HG02840 (cell line): ENCODE measurements around the gene IL6ST.

Source experiments
- ATAC-seq: cut with Tn5 transposase; IDR thresholded peaks from one replicate; pipeline ENCODE4 v1.9.1; 2021; ENCODE audit warnings: mild to moderate bottlenecking, moderate library complexity, moderate number of reproducible peaks; ENCODE audit not compliant: unreplicated experiment, low FRiP score

The IL6ST gene

GRCh38 chr5:55900068-55900467, 94.7 kb downstream of the IL6ST start:
- no peak for ATAC-seq

DNA sequence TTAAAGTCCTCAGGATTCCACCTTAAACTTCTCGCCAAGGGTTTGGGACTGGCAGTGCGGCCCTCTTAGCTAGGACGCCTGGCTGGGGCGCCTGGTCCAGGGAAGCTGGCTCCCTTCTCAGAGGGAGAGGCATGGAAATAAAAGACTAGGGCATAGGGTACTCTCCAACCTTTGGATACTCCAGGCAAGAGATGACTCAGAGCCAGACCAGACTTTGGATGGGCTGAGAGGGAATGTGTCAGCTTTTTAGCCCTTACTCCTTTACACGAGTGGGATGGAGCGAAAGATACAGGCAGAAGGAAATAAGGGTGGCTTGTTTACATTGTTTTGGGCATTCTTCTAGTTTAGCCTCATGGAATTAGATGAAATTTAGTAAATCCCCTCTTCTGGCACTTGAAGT, 95.4 kb downstream of the IL6ST start:
- ATAC-seq = no peak

DNA sequence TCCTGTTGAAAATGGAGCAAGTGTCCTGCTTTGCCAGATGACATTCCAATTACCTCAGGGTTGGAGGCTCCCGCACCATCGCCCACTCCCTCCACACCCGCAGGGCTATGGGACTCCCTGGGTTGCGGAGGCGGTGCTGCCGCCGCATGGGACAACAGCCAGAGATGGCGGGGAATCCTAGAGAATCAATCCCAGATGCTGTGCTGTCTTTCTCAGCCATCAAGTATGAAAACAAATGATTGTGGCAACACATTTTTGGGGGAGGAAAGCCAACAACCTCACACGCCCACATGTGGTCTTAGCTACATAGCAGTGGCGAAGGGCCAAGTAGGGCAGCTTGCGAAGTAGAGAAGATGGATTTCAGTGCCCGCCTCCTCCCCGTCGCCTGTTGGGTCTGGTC, 96.9 kb downstream of the IL6ST start:
- ATAC-seq = no peak

GRCh38 chr5:55897206-55897894, 97.4 kb downstream of the IL6ST start:
- no peak for ATAC-seq

- ATAC-seq = no peak
Observed at GRCh38 chr5:55896663-55897062, 98.1 kb downstream of the IL6ST start.

GRCh38 chr5:55896238-55896637, 98.5 kb downstream of the IL6ST start:
- ATAC-seq = no peak

DNA sequence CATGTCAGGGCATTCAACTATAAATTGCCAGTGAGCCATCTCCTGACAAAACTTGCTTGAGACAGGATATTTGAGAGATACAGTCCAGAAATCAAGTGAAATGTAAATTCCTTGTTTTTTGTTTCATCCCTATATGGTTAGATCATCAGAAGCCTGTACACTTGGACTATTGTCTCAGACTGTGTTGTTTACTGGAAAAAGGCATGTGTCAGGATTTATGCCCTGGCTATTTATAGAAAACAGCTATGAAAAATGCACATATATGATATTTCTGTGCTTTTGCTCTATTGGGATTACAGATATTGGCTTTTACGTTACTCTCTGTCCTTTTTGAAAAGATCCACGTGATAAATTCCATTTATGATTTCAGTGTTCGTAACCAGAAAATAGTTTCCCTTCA, 99.4 kb downstream of the IL6ST start:
- ATAC-seq = no peak

DNA sequence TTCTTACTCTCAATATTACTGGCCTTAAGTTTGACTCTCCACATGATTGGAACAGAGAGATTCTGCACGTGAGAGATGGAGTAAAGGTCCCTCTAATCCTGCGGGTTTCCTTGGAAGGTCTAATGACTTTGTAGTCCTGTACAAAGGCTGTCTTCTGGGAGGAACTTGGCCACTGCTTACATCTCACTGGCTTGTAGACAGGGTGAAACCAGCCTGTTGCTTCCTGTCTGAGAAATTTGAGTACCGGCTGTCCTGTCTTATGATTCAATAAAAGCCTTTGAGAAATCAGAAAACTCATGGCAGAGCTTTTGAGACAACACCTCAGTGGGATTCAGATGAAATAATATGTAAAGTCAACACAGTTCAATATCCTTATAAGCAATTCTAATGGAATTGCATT, 100.6 kb downstream of the IL6ST start:
- no peak for ATAC-seq

DNA sequence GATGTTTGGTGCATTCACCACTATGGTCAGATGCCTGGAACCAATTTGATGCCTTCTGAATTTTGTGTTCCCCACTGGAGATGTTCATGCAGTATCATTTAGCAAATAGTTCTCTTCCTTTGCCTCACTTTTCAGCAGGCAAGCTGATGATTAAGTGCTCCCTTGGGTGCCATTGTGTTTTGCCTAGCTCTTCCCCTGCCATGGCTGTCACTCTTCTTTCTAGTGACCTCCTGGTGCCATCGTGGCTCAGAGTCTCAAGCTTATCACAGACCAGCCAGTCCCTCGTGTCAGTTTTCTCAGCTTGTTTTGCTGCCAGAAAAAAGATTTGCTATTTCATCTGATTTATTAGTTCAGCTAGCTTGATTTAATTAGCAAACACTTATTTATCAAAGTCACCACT, 102.3 kb downstream of the IL6ST start:
- ATAC-seq = no peak

GRCh38 chr5:55888205-55888604, 106.6 kb downstream of the IL6ST start:
- ATAC-seq = no peak

DNA sequence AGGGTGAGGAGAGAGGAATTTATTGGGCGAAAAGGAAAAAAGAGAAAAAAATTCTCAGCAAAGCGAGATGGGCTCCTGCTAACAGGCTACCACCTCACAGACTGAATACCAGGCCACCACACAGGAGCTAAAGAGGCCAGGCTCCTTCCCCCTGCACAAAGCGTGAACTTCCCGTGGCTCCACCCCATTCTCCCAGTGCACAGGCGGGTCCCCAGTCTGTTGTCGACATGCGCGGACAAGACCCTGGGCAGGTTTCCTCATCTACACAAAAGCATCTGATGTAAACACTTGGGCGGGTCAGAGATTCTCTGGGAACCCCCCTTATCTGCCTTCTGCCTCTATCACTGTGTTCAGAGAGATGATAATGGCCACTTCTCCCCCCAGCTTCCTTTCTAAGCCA, 109.4 kb downstream of the IL6ST start:
- ATAC-seq = no peak
